GM10248 (cell line): Measurements from ENCODE around the gene AKT2.

Experiments used
- CTCF ChIA-PET: fragments of 300-600 bp; sonication (Branson Sonifier 250); formaldehyde crosslinking; extraction: SDS; loops from one replicate; lab custom pipeline; 2021; ENCODE audit warnings: antibody characterized with exemption; lab: Yijun Ruan, JAX
- POLR2A ChIA-PET: fragments of 350-650 bp; sonication (Branson Sonifier 250); formaldehyde crosslinking; extraction: SDS; loops from one replicate; lab custom pipeline; 2020; ENCODE audit warnings: antibody characterized with exemption; lab: Yijun Ruan, JAX
- DNase-seq: peaks from one replicate; pipeline ENCODE4 v3.0.0; 2012; ENCODE audit errors: extremely low spot score
- TF ChIP-seq, protein P1 (sequence below): IDR thresholded peaks from 2 replicates; pipeline ENCODE4 v1.5.1; 2012; ENCODE audit warnings: mild to moderate bottlenecking, low read depth; ENCODE audit errors: extremely low read depth, missing control alignments, control extremely low read depth

AKT2 gene

DNA sequence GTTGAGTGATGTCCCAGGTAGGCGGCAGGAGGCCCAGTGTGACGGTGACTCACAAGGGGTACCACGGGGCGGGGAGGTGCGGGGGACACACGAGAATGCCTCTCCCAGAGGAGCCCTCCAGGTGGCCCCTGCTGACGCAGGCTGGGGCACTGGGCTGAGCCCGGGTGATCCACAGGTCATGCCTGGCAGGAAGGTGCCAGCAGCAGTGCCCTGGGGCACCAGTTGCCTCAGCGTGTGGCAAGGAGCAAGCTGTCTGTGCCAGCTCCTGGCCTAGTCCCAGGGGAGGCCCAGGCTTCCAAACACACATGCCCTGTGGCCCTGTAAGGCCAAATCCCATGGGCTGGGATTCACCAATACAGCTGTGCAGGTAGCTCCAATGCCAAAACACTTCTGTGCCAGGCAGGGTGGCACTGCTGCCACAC, 28.0 kb downstream of the AKT2 start:
- ChIA-PET POLR2A (no interaction called here), CTCF (no interaction called here)
- TF ChIP-seq, protein P1, sequence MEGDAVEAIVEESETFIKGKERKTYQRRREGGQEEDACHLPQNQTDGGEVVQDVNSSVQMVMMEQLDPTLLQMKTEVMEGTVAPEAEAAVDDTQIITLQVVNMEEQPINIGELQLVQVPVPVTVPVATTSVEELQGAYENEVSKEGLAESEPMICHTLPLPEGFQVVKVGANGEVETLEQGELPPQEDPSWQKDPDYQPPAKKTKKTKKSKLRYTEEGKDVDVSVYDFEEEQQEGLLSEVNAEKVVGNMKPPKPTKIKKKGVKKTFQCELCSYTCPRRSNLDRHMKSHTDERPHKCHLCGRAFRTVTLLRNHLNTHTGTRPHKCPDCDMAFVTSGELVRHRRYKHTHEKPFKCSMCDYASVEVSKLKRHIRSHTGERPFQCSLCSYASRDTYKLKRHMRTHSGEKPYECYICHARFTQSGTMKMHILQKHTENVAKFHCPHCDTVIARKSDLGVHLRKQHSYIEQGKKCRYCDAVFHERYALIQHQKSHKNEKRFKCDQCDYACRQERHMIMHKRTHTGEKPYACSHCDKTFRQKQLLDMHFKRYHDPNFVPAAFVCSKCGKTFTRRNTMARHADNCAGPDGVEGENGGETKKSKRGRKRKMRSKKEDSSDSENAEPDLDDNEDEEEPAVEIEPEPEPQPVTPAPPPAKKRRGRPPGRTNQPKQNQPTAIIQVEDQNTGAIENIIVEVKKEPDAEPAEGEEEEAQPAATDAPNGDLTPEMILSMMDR: no peak
- DNase-seq: no peak

DNA sequence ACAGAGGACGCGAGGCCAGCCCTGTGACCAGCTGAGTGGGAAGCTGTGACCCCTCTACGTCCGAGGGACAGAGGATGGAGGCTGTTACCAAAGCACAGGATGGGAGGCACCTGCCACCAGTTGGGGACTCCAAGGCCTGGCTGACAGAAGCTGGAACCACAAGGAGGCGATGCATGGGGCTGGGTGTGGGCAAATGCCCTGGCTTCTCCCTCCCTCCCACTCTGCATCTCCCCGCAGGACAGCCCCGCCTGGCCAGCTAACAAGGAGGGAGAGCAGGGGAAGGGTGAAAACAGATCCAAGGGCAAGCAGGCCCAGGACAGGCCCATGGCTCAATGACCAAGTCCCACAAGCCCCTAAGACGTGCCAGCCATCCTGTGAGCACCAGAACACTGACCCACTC, 28.6 kb downstream of the AKT2 start:
- CTCF ChIA-PET: no interaction called here
- TF ChIP-seq, protein P1: no peak

GRCh38 chr19:40255619-40256166, 29.5 kb downstream of the AKT2 start:
- DNase-seq: no peak
- CTCF ChIA-PET: interaction anchor here (0.6 kb wide), 1 partner anchor 781 kb away, joined by 3 read pairs; no protein-coding TSS in a partner anchor
- TF ChIP-seq, protein P1: no peak
- POLR2A ChIA-PET: interaction anchor here (0.5 kb wide), 1 partner anchor 28 kb away, joined by 3 read pairs; no protein-coding TSS in a partner anchor

More for the DNA sequence above, 28.6 kb downstream of the AKT2 start:
- no peak for DNase-seq
- POLR2A ChIA-PET: interaction anchor here (0.5 kb wide), 1 partner anchor 27 kb away, joined by 3 read pairs; no protein-coding TSS in a partner anchor

GRCh38 chr19:40254714-40255418, 30.3 kb downstream of the AKT2 start:
- ChIA-PET POLR2A (no interaction called here), CTCF (interaction anchor here (1.2 to 1.9 kb wide), 2 partner anchors 51 to 411 kb away, joined by 3 to 4 read pairs; no protein-coding TSS in a partner anchor)
- DNase-seq: no peak
- TF ChIP-seq, protein P1: no peak

GRCh38 chr19:40253611-40254092, 31.5 kb downstream of the AKT2 start:
- DNase-seq: no peak
- ChIA-PET CTCF (interaction anchor here (1.6 to 1.9 kb wide), 2 partner anchors 24 to 52 kb away, joined by 4 read pairs; no protein-coding TSS in a partner anchor), POLR2A (no interaction called here)
- TF ChIP-seq, protein P1: no peak

DNA sequence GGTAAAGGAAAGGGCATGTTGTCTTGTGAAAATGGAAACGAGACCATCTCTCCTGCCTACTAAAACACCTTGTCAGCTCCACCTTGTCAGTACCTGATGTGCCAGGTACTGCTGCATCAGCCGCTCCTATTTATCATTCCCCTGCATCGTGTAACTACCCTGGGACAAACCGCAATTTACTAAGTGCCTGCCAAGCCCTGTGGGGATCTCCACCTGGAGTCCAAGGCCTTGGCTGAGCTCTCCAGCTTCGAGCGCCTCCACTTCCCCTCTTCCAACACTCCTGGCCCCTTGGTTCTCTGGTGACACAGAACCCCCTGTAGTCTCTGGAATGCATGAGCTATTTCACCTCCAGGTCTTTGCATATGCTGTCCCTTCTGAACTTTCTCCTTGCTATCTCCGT, 32.8 kb downstream of the AKT2 start:
- no peak for DNase-seq
- TF ChIP-seq, protein P1: no peak
- CTCF ChIA-PET: interaction anchor here (1.2 to 1.6 kb wide), 2 partner anchors 21 to 25 kb away, joined by 3 to 4 read pairs; no protein-coding TSS in a partner anchor
- POLR2A ChIA-PET: no interaction called here
